RWPE2 (cell line): ENCODE data around the gene DSCAML1.
"Not testable (repeated sequence)": the region's sequence is repeated elsewhere in the genome, so short reads cannot be mapped to it uniquely, and the experiment has no call there.

Source experiments
- ATAC-seq: fragments of 200-7000 bp; cut with Tn5 transposase; 3 replicates; pipeline ENCODE4 v1.9.1; 2021; ENCODE audit warnings: low read depth
- DNase-seq: peaks from one replicate; pipeline ENCODE4 v3.0.0-alpha.2; 2020; ENCODE audit warnings: low spot score
- H3K27ac ChIP-seq: fragments of 450-650 bp; 2 replicates; pipeline ENCODE4 v1.5.1; 2017; ENCODE audit warnings: mild to moderate bottlenecking; ENCODE audit not compliant: poor library complexity, severe bottlenecking
- H3K27me3 ChIP-seq: fragments of 250-450 bp; sonication (Bioruptor Pico); 2 replicates; pipeline ENCODE4 v1.5.1; 2021; ENCODE audit warnings: mild to moderate bottlenecking, moderate library complexity; ENCODE audit not compliant: insufficient read depth, poor library complexity, severe bottlenecking
- H3K36me3 ChIP-seq: fragments of 250-450 bp; sonication (Bioruptor Pico); 2 replicates; pipeline ENCODE4 v1.5.1; 2020; ENCODE audit warnings: low read depth, mild to moderate bottlenecking, moderate library complexity
- H3K4me1 ChIP-seq: fragments of 250-450 bp; sonication (Bioruptor Pico); 2 replicates; pipeline ENCODE4 v1.5.1; 2021; ENCODE audit warnings: mild to moderate bottlenecking, moderate library complexity; ENCODE audit not compliant: insufficient read depth, poor library complexity, severe bottlenecking
- H3K4me3 ChIP-seq: fragments of 250-450 bp; sonication (Bioruptor Pico); 2 replicates; pipeline ENCODE4 v1.5.1; 2021; ENCODE audit warnings: mild to moderate bottlenecking, moderate library complexity; ENCODE audit not compliant: severe bottlenecking
- H3K9me3 ChIP-seq: fragments of 250-450 bp; sonication (Bioruptor Pico); 2 replicates; pipeline ENCODE4 v1.5.1; 2021; ENCODE audit warnings: mild to moderate bottlenecking, moderate library complexity; ENCODE audit not compliant: severe bottlenecking
- CTCF ChIP-seq: fragments of 450-650 bp; IDR thresholded peaks from one replicate; pipeline ENCODE4 v1.5.1; 2017; ENCODE audit warnings: mild to moderate bottlenecking, moderate library complexity; ENCODE audit not compliant: poor library complexity, severe bottlenecking

The DSCAML1 gene

DNA sequence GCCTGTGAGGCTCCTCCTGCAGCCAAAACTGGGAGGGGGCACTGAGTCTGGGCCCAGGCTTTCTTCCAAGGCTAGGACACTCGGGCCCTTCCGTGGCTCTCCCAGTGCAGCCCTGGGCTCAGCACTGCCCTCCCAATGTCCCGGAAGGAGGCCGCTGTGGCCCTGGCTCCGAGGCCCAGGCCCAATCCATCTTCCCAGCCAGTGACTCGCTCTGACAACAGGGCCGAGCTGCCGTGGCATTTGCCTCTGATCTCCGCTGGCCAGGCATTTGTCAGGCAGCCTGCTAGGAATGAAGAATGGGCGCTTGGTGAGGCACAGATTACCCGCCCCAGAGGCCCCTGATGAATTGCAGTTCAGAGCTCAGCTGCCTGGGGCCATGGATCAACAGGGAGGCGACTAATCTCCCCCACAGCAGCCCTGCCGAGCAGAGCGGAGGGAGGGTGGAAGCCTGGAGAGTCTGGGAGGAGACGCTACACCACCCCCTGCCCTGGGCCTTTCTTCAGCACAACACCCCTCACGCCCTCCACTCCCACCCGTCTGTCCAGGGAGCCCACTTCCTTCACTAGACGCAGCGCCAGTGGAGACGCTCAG lies 19.2 kb upstream of the DSCAML1 start:
- Histone ChIP-seq H3K9me3 (no peaks in the 10 kb centered on the region), H3K27me3 (no peaks in the 10 kb centered on the region), H3K4me1 (peaks cover 5% of the 10 kb centered on the region), H3K27ac (no peak overlapping the region), H3K4me3 (no peak overlapping the region), H3K36me3 (no peaks in the 10 kb centered on the region)
- peak; percentile 48; the same call in 2 of the 3 replicates for ATAC-seq
- TF ChIP-seq CTCF = no peak
- DNase-seq = no peak

GRCh38 chr11:117815262-117815803 lies 18.3 kb upstream of the DSCAML1 start:
- TF ChIP-seq CTCF = no peak
- Histone ChIP-seq H3K9me3 (no peaks in the 10 kb centered on the region), H3K4me3 (no peak overlapping the region), H3K27ac (no peak overlapping the region), H3K36me3 (no peaks in the 10 kb centered on the region), H3K27me3 (no peaks in the 10 kb centered on the region), H3K4me1 (peaks cover 5% of the 10 kb centered on the region)
- ATAC-seq = no peak
- no peak for DNase-seq

DNA sequence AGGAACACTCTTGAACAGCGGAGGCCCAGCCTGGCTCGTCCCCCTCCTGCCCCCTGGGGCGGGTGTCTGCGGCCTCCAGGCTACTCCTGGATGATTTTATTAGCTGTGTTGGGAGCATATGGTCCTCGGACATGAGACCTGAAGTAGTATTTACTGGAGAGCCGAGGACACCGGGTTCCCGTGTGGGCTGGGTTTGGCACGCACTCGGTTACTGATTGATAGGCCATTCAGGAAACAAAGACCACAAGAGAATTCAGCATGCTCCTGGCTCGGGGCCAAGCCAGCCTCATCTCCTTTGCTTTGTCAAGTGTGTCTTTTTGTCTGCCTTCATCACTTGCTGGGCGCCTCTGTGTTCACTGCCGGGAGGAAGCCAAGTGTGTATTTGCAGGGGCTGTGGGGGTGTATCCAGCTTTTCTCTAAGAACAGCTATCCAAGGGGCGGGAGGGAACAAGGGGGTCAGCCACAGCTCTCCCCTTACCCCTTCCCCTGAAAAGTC lies 17.8 kb upstream of the DSCAML1 start:
- peaks cover 5% of the 10 kb centered on the region for H3K4me1 ChIP-seq
- no peaks in the 10 kb centered on the region for H3K9me3 ChIP-seq
- no peak for DNase-seq
- H3K36me3 ChIP-seq = no peaks in the 10 kb centered on the region
- no peak overlapping the region for H3K4me3 ChIP-seq
- no peak for TF ChIP-seq CTCF
- ATAC-seq = no peak
- no peaks in the 10 kb centered on the region for H3K27me3 ChIP-seq
- H3K27ac ChIP-seq = no peak overlapping the region

DNA sequence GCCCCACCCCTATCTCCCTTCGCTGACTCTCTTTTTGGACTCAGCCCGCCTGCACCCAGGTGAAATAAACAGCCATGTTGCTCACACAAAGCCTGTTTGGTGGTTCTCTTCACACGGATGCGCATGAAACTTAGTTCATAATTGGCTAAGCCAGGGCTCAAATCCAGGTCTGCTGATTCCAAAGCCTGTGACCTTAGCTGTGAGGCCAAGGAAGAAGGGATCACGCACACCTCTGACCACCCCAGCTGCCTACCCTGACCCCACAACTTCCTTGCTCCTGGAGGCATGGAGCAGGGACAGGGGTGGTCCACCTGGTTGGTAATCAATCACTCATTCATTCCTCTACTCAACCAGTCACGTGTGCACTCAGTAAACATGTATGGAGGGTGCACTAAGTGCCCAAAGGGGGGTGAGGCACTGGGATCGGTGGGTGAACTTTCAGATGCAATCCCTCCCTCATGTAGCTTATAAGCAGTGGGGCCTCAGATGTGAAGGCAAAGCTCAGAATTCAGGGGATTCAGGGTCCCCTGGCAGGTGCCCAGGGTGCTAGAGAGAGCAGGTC lies 17.3 kb upstream of the DSCAML1 start:
- Histone ChIP-seq H3K27me3 (no peaks in the 10 kb centered on the region), H3K4me1 (peaks cover 5% of the 10 kb centered on the region), H3K4me3 (no peak overlapping the region), H3K36me3 (no peaks in the 10 kb centered on the region), H3K9me3 (no peaks in the 10 kb centered on the region), H3K27ac (no peak overlapping the region)
- ATAC-seq (no peak), DNase-seq (no peak)
- TF ChIP-seq CTCF = no peak

- not testable (repeated sequence) for H3K4me3 ChIP-seq, H3K9me3 ChIP-seq, ATAC-seq, DNase-seq, H3K27me3 ChIP-seq, H3K4me1 ChIP-seq, H3K27ac ChIP-seq, H3K36me3 ChIP-seq
These were observed 13.0 kb upstream of the DSCAML1 start for GRCh38 chr11:117810056-117810451.
